GM12892 (cell line): ENCODE measurements around the gene KCNC4.
A peak's percentile ranks its signal among the peaks of the same experiment; 100 is the strongest.

Source experiments
- DNase-seq: peaks from one replicate; pipeline ENCODE4 v3.0.0; 2011; ENCODE audit not compliant: insufficient read length
- FAIRE-seq: peaks from 2 replicates; lab custom pipeline; 2011; peaks lifted over from hg19 to GRCh38; lab: Jason Lieb, UNC
- POLR2A ChIP-seq: IDR thresholded peaks from 2 replicates; pipeline ENCODE4 v1.6.1; 2011; ENCODE audit warnings: low read depth, low read length, control low read depth
- POLR2AphosphoS5 ChIP-seq: IDR thresholded peaks from 2 replicates; pipeline ENCODE4 v1.6.1; 2011; ENCODE audit warnings: low read depth, low read length, control low read depth
- TAF1 ChIP-seq: IDR thresholded peaks from 2 replicates; pipeline ENCODE4 v1.6.1; 2011; ENCODE audit warnings: low read depth, mild to moderate bottlenecking, control low read depth, low read length, borderline replicate concordance

Gene KCNC4

DNA sequence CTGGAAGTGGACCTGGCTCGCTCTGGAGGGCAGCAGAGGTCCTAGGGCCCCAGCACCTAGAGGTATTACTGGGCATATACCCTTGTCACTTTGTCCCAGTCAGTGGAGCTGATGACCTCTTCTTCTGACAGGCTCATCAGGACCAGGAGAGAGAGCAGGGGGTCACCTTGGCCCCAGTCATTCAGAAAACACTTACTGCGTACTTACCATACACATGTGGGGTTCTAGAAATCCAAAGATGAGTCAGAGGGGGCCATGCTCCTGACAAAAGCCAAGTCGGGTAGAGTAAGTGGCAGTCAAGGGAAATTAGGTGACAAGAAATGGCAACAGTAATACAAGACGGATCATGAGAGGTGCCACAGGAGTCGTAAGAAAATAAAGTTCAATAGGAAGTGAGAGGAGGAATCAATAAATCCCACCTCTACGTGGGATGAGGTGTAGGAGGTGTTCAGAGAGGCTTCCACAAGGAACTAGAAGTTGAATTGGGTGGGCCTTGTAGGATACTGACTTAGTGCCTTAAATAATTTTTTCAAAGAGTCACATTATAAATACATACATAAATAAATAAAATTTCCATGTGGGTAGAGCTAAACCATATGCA, 6.8 kb downstream of the KCNC4 start:
- no peak for DNase-seq
- TF ChIP-seq TAF1 (no peak), POLR2AphosphoS5 (no peak), POLR2A (no peak)
- peak; percentile 76 for FAIRE-seq

DNA sequence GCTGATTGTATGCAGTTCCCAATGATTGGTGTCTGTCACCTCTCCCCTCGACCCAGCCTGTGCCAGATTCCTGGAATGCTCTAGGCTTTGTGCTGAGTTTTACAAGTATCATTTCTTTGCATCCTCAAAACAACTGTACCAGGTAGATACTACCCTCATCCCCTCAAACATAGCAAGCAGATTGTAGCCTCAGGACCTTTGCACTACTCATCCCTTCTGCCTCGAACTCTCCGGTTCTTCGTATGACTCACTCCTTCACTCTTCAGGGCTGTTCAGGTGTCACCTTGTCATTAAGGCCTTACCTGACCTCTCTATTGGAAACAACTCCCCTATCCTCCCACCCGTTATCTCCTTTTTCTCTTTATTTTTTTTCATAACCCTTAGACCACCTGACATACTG, 8.0 kb downstream of the KCNC4 start:
- DNase-seq, result no peak
- TF ChIP-seq TAF1, result no peak
- FAIRE-seq, result no peak

DNA sequence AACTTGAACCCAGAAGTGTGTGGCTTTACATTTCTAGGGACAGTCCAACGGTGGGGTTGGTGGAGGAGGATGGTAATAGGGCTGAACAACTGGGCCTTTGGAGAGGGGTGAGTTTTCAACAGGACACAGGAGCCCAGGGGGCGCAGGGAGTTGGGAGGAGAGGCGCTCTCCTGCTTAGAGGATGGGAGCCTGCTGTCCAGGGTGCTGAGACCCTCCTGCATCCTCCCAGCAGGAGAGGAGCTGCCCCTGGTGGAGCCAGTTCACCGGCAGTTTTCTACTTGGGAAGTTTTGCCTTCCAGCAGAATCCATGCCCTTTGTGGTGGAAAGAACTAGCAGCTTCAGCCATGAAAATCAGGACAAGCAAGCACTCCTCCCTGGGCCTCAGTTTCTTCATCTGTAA, 8.6 kb downstream of the KCNC4 start:
- no peak for TF ChIP-seq POLR2A
- no peak for DNase-seq
- no peak for FAIRE-seq

DNA sequence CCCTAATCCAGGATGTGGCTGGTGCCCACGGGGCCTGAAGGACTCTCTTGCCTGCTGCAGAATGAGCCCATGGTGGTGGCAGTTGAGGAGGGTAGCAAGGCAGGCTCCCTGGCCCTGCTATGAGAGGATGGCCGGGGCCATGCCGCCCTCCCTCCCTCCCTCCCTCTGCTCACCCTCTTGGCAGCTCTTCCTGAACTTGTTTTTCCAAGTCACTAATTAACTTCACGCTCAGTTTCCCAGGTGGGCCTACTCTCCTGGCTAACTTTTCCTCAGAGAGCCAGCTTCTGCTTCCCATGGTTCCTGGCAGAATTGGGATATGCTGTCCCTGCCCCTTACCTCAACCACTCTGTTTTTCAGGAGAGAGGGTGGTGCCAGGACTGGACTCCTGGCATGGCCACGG, 10.2 kb downstream of the KCNC4 start:
- TF ChIP-seq POLR2AphosphoS5, result no peak
- DNase-seq (no peak), FAIRE-seq (no peak)

DNA sequence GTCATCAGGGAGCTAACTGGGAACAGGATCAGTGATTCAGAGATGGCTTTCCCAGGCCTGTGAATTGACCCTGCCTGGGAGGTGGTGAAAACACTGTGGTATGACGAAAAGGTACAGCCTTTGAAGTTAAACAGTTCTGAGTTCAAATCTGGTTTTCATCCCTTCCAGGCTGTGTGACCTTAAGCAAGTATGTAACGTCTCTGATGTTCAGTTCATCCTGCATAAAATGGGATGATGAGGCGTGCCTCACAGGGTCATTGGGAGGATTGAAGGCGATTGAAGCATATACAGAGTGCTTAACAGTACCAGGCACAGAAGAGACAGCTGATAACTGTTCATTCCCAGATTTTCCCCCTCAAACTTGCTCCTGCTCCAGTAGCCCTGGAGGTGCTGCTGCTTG, 11.0 kb downstream of the KCNC4 start:
- TF ChIP-seq POLR2A, result no peak
- TF ChIP-seq TAF1, result no peak
- TF ChIP-seq POLR2AphosphoS5, result no peak
- no peak for FAIRE-seq
- DNase-seq, result no peak

DNA sequence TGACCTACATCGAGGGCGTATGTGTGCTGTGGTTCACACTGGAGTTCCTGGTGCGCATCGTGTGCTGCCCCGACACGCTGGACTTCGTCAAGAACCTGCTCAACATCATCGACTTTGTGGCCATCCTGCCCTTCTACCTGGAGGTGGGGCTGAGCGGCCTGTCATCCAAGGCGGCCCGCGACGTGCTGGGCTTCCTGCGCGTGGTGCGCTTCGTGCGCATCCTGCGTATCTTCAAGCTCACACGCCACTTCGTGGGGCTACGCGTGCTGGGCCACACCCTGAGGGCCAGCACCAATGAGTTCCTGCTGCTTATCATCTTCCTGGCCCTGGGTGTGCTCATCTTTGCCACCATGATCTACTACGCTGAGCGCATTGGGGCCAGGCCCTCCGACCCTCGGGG, 13.0 kb downstream of the KCNC4 start:
- DNase-seq (no peak), FAIRE-seq (no peak)
- no peak for TF ChIP-seq TAF1
- TF ChIP-seq POLR2AphosphoS5, result no peak
- no peak for TF ChIP-seq POLR2A

DNA sequence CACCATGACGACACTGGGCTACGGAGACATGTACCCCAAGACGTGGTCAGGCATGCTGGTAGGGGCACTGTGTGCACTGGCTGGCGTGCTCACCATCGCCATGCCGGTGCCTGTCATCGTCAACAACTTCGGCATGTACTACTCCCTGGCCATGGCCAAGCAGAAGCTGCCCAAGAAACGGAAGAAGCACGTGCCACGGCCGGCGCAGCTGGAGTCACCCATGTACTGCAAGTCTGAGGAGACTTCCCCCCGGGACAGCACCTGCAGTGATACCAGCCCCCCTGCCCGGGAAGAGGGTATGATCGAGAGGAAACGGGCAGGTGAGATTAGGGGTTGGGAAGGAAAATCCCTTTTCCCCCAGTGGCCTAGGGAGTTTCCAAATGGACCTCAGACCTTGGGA, 13.5 kb downstream of the KCNC4 start:
- TF ChIP-seq POLR2A (no peak), POLR2AphosphoS5 (no peak), TAF1 (no peak)
- FAIRE-seq, result no peak
- no peak for DNase-seq

DNA sequence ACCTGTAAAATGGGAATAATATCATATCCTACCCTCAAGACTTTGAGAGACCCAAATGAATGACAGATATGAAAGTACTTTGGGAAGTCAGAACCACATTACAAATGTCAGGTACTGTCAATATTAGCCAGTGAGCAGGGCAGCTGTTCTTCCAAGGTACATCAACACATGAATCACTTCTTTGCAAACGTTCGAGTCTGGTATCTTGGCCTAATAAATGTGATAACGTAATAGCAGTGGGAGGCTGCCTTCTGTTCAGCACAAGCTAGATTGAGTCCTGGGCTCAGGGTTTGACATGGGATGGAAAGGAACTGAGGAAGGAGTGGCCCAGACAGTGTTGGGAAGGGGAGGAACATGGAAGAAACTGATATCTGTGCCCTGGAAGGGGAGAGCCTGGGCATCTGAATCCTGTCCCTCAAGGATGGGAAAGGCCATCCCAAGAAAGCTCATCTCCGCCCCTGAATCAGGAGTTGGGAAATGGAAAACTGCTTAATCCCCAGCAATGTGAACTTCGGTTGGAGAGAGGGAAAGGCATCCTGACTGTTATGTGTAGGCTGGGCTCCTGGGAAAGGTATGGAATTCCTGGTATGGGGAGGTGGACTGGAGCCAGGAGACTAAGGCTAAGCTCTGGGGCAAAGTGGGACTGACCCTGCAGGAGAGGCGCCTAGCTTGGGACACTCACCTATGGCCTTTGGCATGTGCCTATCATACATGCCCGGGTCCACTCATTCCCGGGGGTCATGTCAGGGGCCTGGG, 14.3 kb downstream of the KCNC4 start:
- DNase-seq, result no peak
- TF ChIP-seq POLR2A (no peak), POLR2AphosphoS5 (no peak), TAF1 (no peak)
- FAIRE-seq, result no peak

DNA sequence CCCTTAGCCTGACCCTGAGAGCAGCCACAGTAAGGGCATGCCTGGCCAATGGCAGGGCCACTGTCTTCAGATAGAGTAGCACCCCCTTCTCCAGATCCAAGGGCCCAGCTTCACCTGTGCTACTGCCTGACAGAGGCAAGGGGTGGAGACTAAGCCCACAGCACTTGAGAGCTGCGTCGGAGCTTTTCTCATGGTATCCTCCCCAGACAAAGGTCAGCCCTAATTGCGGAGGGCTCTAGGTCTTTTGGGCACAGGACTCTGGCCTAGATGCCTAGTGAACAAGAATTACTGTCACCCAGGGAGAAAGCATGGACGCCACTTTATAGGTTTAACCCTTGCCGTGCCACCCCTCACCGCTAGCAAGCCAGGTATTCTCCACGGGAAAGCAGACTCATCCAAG, 15.1 kb downstream of the KCNC4 start:
- no peak for FAIRE-seq
- TF ChIP-seq TAF1, result no peak
- TF ChIP-seq POLR2A, result no peak
- TF ChIP-seq POLR2AphosphoS5, result no peak
- no peak for DNase-seq

DNA sequence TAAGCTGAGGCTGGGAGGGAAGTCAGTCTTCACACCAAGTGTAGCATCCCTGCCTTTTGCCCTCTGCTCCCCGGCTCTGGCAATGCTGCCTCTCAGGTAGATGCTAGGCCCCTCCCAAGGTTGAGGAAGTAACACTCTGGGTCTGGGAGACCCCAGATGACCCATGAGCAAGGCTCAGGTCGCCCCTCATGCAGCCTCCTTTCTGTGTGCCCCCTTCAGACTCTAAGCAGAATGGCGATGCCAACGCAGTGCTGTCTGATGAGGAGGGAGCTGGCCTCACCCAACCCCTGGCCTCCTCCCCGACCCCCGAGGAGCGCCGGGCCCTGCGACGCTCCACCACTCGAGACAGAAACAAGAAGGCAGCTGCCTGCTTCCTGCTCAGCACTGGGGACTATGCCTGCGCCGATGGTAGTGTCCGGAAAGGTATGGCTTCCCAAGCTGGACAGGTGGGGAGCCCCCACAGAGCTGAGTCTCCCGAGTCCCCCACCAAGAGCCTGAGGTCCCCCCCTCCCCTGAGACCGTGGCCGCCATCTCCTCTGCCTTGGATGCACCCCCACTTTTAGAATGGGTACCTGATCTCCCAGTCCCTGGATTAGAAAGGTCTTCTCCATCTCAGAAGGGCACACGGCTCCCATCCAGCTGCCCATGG, 15.8 kb downstream of the KCNC4 start:
- DNase-seq (no peak), FAIRE-seq (no peak)
- TF ChIP-seq POLR2A, result no peak
- TF ChIP-seq TAF1, result no peak

DNA sequence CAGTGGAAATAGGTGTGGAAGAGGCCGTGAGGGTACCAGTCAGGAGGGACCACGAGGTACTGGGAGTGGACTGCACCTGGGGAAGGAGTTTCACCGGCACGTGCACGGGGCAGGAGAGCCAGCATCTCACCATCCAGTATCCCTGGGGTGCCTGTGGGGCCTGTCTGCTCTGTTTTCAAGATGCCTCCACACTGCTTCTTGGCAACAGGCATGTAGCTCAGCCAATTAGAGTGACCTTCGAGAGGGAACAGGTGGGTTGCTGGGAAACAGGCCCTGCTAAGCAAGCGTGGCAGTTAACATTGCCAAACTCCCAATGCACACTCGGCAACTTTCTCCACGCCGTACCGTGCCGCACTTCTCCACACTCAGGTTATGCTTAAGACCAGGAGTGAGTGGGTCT, 17.7 kb downstream of the KCNC4 start:
- no peak for TF ChIP-seq TAF1
- no peak for TF ChIP-seq POLR2AphosphoS5
- TF ChIP-seq POLR2A, result no peak
- FAIRE-seq (no peak), DNase-seq (no peak)

DNA sequence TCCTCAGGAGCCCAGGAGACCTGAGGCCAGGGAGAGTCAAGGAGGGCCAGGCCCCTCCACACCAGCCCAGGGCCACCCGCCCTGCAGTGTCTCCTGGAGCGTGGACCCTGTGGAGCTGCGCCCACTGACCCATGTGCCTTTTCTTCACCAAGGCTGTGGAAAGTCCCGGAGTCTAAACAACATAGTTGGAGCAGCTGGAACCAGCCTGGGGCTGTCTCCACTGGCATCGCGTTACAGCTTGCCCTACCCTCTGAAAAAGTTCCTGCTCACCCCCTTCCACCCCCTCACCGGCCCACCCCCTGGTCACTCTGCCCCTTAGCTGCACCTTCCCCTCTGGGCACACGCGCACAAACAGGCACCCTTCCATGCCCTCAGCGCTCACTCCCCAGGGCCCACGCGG, 18.3 kb downstream of the KCNC4 start:
- DNase-seq, result no peak

More for the DNA sequence above, 18.3 kb downstream of the KCNC4 start:
- no peak for FAIRE-seq
- TF ChIP-seq POLR2A (no peak), TAF1 (no peak), POLR2AphosphoS5 (no peak)
